GM19035 (cell line): ENCODE measurements around the gene NPC1L1.
"Not testable (repeated sequence)": the region's sequence is repeated elsewhere in the genome, so short reads cannot be mapped to it uniquely, and the experiment has no call there.

Experiments
- ATAC-seq: cut with Tn5 transposase; IDR thresholded peaks from one replicate; pipeline ENCODE4 v1.9.1; 2021; ENCODE audit not compliant: unreplicated experiment

The NPC1L1 gene

GRCh38 chr7:44506592-44507288 lies 34.4 kb downstream of the NPC1L1 start:
- ATAC-seq: not testable (repeated sequence)

GRCh38 chr7:44505595-44505994 lies 35.5 kb downstream of the NPC1L1 start:
- no peak for ATAC-seq

GRCh38 chr7:44498230-44498954 lies 42.7 kb downstream of the NPC1L1 start:
- ATAC-seq: no peak

GRCh38 chr7:44497155-44498027 lies 43.7 kb downstream of the NPC1L1 start:
- ATAC-seq: no peak

- no peak for ATAC-seq
Observed at GRCh38 chr7:44496385-44496784, 44.7 kb downstream of the NPC1L1 start.

GRCh38 chr7:44494960-44495359 lies 46.2 kb downstream of the NPC1L1 start:
- ATAC-seq: no peak

- no peak for ATAC-seq
Observed at GRCh38 chr7:44491229-44491628, 49.9 kb downstream of the NPC1L1 start.

GRCh38 chr7:44490351-44491200 lies 50.6 kb downstream of the NPC1L1 start, which contains the start of gene NUDCD3:
Gene NUDCD3, minus strand, starts transcription at chr7:44490658. Its CDS starts 58 bp downstream, at chr7:44490600.
- peak; percentile 96 for ATAC-seq

GRCh38 chr7:44489955-44490350 lies 51.2 kb downstream of the NPC1L1 start:
- ATAC-seq: peak; percentile 23

GRCh38 chr7:44488955-44489354 lies 52.2 kb downstream of the NPC1L1 start:
- no peak for ATAC-seq

GRCh38 chr7:44486693-44487092 lies 54.4 kb downstream of the NPC1L1 start:
- no peak for ATAC-seq

- no peak for ATAC-seq
Observed at GRCh38 chr7:44486001-44486400, 55.1 kb downstream of the NPC1L1 start.

GRCh38 chr7:44484482-44485313 lies 56.4 kb downstream of the NPC1L1 start:
- no peak for ATAC-seq

- ATAC-seq: no peak
Observed at GRCh38 chr7:44482502-44483485, 58.3 kb downstream of the NPC1L1 start.

GRCh38 chr7:44477938-44478337 lies 63.2 kb downstream of the NPC1L1 start:
- no peak for ATAC-seq

GRCh38 chr7:44477063-44477830 lies 63.9 kb downstream of the NPC1L1 start:
- ATAC-seq: peak; percentile 78

GRCh38 chr7:44476313-44476712 lies 64.8 kb downstream of the NPC1L1 start:
- ATAC-seq: no peak

- ATAC-seq: no peak
Observed at GRCh38 chr7:44473295-44473694, 67.8 kb downstream of the NPC1L1 start.
